ENCODE data around the gene SRGAP3.

SRGAP3 gene

DNA sequence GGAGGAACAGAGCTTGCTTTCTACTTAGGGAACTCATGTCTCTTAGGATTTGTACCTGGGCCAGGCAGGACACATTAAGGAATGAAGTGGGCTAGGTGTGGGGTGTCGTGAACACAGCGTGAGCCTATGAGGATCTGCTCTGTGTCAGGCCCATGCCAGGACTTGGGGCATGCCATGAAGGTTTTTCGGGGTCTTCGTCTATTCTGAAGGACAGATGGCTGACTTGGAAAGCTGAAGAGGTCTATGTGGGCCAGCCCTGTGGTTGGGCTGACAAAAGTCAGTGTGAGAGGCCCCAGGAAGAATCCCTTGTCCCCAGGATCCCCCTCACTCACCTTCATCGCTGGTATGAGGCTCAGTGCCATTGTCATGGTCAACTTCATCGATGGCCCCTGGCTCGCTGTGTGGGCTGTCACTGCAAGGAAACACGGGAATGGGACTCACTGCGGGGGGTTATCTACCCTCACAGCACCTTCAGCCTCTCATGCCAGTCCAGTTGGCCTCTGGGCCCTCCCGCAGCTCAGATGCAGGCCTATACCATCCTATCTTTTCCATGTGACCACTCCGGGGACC, 239.4 kb downstream of the SRGAP3 start:
- TF ChIP-seq, protein P1, sequence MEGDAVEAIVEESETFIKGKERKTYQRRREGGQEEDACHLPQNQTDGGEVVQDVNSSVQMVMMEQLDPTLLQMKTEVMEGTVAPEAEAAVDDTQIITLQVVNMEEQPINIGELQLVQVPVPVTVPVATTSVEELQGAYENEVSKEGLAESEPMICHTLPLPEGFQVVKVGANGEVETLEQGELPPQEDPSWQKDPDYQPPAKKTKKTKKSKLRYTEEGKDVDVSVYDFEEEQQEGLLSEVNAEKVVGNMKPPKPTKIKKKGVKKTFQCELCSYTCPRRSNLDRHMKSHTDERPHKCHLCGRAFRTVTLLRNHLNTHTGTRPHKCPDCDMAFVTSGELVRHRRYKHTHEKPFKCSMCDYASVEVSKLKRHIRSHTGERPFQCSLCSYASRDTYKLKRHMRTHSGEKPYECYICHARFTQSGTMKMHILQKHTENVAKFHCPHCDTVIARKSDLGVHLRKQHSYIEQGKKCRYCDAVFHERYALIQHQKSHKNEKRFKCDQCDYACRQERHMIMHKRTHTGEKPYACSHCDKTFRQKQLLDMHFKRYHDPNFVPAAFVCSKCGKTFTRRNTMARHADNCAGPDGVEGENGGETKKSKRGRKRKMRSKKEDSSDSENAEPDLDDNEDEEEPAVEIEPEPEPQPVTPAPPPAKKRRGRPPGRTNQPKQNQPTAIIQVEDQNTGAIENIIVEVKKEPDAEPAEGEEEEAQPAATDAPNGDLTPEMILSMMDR (IDR thresholded peaks at IDR 0.05; ENCODE audit: control insufficient read depth, insufficient read depth, low read depth, low read length, missing control alignments), result no peak
- no peak for DNase-seq (ENCODE audit: low read depth)
- no peak overlapping the region for H3K4me3 ChIP-seq (ENCODE audit: control insufficient read depth, low read depth, low read length)

DNA sequence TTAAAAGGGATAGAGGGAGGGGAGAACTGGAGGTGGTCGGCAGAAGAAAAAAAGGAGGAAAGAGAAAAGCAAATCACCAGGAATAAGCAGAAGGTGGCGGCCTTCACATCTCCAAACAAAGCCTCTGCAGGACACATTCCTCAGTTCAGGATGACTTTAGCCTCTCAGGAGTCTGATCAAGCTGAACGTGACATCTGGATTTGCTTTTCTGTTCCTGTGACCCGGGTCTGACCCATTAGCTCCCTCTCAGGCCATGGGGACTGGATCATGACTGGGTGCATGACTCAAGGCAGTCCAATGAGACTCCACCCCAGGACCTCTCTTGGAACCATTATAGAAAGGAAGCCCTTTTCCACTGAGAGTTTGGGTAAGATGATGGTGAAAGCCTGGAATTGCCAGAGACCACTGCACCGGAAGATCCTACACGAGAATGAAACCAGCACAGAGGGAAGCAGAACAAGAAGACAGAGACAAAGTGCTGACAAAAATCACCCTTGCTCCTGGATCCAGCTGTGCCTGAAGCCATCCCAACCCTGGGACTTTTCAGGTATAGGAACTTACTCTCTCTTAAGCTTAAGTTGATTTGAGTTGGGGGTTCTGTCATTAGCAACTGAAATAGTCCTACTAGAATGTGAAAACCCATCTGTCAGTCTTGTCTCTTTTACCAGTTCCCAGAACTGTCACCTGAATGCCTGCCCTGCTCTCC, 240.7 kb downstream of the SRGAP3 start:
- DNase-seq (ENCODE audit: low read depth), result no peak
- TF ChIP-seq, protein P1 (IDR thresholded peaks at IDR 0.05; ENCODE audit: control insufficient read depth, insufficient read depth, low read depth, low read length, missing control alignments), result peak; percentile 3
- H3K4me3 ChIP-seq (ENCODE audit: control insufficient read depth, low read depth, low read length), result no peak overlapping the region

DNA sequence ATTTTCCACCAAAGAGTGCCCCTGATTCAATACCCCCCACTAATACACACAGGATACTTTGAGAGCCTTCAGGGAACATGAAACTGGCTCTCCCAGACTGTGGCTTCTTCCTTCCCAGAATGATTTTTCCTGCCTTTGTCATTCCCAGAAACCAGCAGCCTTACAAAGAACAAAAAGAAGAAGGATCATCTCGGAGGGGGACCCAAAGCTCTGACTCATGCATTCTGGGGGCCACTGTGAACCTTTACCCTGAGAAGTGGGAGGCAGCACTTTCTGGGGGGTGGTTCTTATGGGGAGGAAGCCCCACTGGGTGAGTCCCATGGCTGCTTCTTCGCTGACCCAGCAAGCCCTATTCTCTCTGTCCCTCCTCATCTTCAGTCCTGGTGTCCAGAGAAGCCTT, 241.5 kb downstream of the SRGAP3 start:
- H3K4me3 ChIP-seq (ENCODE audit: control insufficient read depth, low read depth, low read length), result no peak overlapping the region
- TF ChIP-seq, protein P1 (IDR thresholded peaks at IDR 0.05; ENCODE audit: control insufficient read depth, insufficient read depth, low read depth, low read length, missing control alignments), result no peak
- DNase-seq (ENCODE audit: low read depth), result no peak

DNA sequence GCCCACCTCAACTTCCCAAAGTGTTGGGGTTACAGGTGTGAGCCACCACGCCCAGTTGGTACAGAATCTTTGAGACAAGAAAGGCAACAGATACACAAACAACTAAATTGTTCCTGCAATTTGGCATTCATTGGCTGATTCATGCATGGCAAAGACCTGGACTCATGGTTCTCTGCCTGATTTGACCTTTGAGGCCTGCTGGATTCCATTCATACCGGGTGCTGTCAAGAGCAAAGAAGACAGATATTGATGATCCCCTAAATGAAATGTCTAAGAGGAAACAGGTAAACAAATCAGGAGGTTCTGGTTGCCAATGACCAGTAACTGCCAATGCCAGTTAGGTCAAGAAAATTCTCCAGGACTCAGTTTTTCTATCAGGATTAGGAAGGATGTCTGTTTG, 242.2 kb downstream of the SRGAP3 start:
- no peak overlapping the region for H3K4me3 ChIP-seq (ENCODE audit: control insufficient read depth, low read depth, low read length)
- DNase-seq (ENCODE audit: low read depth), result no peak
- TF ChIP-seq, protein P1 (IDR thresholded peaks at IDR 0.05; ENCODE audit: control insufficient read depth, insufficient read depth, low read depth, low read length, missing control alignments), result no peak

DNA sequence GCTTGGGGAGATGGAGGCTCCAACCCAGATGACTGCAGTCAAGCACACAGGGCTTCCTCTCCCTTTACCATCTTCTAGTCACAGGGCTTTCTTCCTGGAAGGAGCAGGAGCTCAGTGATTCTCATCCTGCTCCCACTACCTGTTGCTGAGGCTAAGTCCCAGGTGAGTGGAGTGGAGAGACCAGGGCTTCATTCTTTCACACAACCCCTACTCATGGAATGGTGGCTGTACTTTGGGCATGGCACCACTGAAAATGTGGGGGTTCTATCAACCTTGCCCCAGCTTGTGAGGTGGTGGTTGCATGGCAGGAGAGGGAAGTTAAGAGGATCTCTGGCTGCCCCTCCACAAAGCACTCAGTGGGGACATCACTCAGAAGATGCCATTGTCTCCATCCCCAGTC, 249.4 kb downstream of the SRGAP3 start:
- TF ChIP-seq, protein P1 (IDR thresholded peaks at IDR 0.05; ENCODE audit: control insufficient read depth, insufficient read depth, low read depth, low read length, missing control alignments), result no peak
- DNase-seq (ENCODE audit: low read depth), result no peak
- no peak overlapping the region for H3K4me3 ChIP-seq (ENCODE audit: control insufficient read depth, low read depth, low read length)

DNA sequence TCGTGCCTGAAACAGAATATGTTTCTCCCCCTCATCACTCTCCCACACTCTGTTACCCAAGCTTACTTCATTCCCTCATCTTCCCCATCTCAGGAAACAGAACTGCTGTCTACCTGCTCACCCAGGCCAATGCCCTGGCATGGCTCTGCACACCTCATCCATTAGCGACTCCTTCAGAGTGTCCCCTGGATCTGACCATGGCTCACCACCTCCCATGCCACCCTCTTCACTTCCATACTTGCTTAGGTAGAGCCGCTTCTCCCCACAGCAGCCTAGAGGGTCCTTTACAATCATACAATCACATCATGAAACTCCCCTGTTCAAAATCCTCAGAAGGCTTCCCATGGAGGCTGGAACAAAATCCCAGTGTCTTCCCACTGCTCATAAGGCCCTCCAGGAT, 252.3 kb downstream of the SRGAP3 start:
- TF ChIP-seq, protein P1 (IDR thresholded peaks at IDR 0.05; ENCODE audit: control insufficient read depth, insufficient read depth, low read depth, low read length, missing control alignments), result no peak
- no peak overlapping the region for H3K4me3 ChIP-seq (ENCODE audit: control insufficient read depth, low read depth, low read length)
- DNase-seq (ENCODE audit: low read depth), result no peak
